Stimulated activated naive B cell treated with anti-CD40 and anti-IgM and Interleukin-4, amounts not matched to agents 10 μg/mL and 1 μg/mL and 100 μg/mL, for 72 hours (primary cell): ENCODE data around the gene CSNK2B.

Experiments used
- ATAC-seq, 2 donors: fragments of 150-1000 bp; cut with Tn5 transposase; replicated peaks; 2 replicates each; pipeline ENCODE4 v1.10.0; 2021; ENCODE audit warnings: moderate library complexity in 1 of 2
- DNase-seq: peaks from one replicate; pipeline ENCODE4 v3.0.0; 2021
- H3K27ac Mint-ChIP-seq: one replicate; pipeline ENCODE4 v1.8.0; 2022; ENCODE audit warnings: mild to moderate bottlenecking, mixed read lengths
- H3K27me3 Mint-ChIP-seq, 2 donors: one replicate each; pipeline ENCODE4 v1.8.0; 2022; ENCODE audit warnings: mixed read lengths in 2 of 2
- H3K36me3 Mint-ChIP-seq, 2 donors: one replicate each; pipeline ENCODE4 v1.8.0; 2022; ENCODE audit warnings: mixed read lengths in 2 of 2, mild to moderate bottlenecking in 1 of 2
- H3K4me1 Mint-ChIP-seq, 2 donors: one replicate each; pipeline ENCODE4 v1.8.0; 2022; ENCODE audit warnings: mixed read lengths in 2 of 2, mild to moderate bottlenecking in 1 of 2
- H3K4me3 Mint-ChIP-seq, 2 donors: one replicate each; pipeline ENCODE4 v1.8.0; 2022; ENCODE audit warnings: mild to moderate bottlenecking in 2 of 2, mixed read lengths in 2 of 2, moderate library complexity in 1 of 2
- H3K9me3 Mint-ChIP-seq, 2 donors: one replicate each; pipeline ENCODE4 v1.8.0; 2022; ENCODE audit warnings: mixed read lengths in 2 of 2, mild to moderate bottlenecking in 1 of 2

CSNK2B gene

DNA sequence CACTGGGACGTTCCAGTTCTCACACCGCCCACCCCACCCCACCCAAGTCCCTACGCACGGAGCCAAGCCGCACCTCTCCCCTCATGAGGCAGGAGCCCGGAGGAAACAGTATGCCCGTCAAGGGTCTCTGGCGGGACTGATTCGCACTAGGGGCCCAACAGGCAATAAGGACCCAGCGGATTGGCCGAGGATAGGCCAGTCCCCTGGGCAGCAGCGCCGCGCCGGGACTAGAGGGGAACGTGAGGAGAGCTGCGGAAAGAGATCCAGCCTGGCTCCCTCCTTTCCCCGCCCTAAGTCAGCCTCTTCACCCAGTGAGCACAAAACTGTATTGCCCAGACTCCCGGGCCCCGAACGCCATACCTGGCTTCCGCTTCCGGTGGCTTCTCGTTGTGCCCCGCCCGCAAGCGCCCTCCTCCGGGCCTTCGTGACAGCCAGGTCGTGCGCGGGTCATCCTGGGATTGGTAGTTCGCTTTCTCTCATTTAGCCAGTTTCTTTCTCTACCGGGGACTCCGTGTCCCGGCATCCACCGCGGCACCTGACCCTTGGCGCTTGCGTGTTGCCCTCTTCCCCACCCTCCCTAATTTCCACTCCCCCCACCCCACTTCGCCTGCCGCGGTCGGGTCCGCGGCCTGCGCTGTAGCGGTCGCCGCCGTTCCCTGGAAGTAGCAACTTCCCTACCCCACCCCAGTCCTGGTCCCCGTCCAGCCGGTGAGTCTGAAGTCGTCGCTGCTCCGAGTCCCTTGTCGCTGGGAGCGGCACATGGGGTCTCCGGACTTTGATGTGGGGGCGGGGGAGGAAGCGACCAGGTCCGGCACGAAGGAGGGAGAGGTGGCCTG is at the start of gene CSNK2B:
Gene CSNK2B, plus strand, starts transcription at position 580 of the 836 bp plus-strand sequence. CDS start 752 bp downstream, outside the sequence.
- H3K4me1 Mint-ChIP-seq: peaks cover 45 to 77% of the 10 kb centered on the region in 2 donors
- no peaks in the 10 kb centered on the region for H3K9me3 Mint-ChIP-seq
- H3K27me3 Mint-ChIP-seq: no peaks in the 10 kb centered on the region
- ATAC-seq (peak; percentile 81 to 83), DNase-seq (peak; percentile 98)
- peak within 1 kb of the TSS; percentile 98 for H3K4me3 Mint-ChIP-seq
- H3K27ac Mint-ChIP-seq: peak within 1 kb of the TSS; percentile 99
- H3K36me3 Mint-ChIP-seq: peaks cover 54 to 75% of the 10 kb centered on the region in 2 donors

DNA sequence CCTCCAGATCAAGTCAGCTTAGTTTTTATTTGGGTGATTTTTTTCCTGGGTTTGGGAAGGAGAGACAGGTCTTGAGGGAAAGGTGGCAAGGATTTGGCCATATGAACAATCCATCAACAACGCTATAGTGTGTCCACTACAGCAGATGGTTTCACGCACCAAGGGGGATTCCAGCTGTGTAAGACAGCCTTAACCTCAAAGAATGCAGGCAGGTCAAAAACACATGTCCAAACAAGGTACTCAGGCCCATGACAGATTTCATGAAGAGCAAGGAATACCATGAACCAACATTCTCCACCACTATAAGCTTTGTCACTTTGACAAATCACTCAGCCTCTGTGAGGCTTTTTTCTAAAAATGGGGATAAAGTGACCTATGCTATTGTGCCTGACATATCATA is 48.9 kb upstream of the CSNK2B start:
- H3K4me1 Mint-ChIP-seq: peaks cover 36 to 43% of the 10 kb centered on the region in 2 donors

DNA sequence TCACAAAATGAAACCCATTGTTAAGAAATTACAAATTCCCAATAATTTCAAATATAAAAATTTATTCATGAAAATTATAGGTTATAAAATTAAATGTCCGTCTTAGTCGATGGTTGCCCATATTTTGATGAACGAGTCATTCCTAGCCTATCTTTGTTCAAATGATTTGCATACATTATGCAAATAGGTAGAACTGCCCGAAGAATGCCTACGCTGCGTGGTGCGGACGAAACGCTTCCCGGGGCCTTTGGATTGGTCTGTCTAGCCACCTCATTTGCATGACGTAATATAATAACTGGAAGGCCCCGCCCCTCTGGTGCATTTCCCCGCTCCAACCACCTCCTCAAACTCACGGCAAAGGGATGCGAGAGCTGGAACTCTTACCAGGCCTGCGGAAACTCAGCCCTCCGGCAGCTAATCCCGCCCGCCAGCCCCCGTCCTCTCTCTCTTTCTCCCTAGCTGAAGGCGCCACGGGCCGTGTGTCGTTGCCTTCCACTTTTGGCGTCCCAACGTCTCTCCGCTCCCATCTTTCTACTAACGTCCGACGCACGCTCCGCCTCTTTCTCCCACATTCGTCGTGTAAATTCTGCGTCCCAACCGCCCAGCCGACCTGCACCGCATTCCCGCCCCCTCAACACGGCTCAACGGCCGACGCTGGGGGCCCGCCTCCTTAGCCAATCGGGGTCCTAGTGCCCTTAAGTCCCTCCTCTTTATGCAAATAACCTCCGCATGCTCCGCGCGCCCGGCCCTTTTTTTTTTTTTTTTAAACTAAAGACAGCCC is 45.9 kb upstream of the CSNK2B start:
- Mint-ChIP-seq H3K36me3 (peaks cover 26 to 29% of the 10 kb centered on the region in 2 donors), H3K27me3 (no peaks in the 10 kb centered on the region), H3K27ac (peak overlapping the region; percentile 95), H3K4me1 (peaks cover 36 to 38% of the 10 kb centered on the region in 2 donors), H3K9me3 (no peaks in the 10 kb centered on the region), H3K4me3 (peak overlapping the region; percentile 83 to 91)
- ATAC-seq: peak; percentile 87 to 91
- peak; percentile 97 for DNase-seq

More for the DNA sequence above, 48.9 kb upstream of the CSNK2B start:
- no peak for ATAC-seq
- no peak overlapping the region for H3K27ac Mint-ChIP-seq
- H3K36me3 Mint-ChIP-seq: peaks cover 8 to 9% of the 10 kb centered on the region in 2 donors
- no peak for DNase-seq
- no peak overlapping the region for H3K4me3 Mint-ChIP-seq
- no peaks in the 10 kb centered on the region for H3K9me3 Mint-ChIP-seq
- no peaks in the 10 kb centered on the region for H3K27me3 Mint-ChIP-seq

DNA sequence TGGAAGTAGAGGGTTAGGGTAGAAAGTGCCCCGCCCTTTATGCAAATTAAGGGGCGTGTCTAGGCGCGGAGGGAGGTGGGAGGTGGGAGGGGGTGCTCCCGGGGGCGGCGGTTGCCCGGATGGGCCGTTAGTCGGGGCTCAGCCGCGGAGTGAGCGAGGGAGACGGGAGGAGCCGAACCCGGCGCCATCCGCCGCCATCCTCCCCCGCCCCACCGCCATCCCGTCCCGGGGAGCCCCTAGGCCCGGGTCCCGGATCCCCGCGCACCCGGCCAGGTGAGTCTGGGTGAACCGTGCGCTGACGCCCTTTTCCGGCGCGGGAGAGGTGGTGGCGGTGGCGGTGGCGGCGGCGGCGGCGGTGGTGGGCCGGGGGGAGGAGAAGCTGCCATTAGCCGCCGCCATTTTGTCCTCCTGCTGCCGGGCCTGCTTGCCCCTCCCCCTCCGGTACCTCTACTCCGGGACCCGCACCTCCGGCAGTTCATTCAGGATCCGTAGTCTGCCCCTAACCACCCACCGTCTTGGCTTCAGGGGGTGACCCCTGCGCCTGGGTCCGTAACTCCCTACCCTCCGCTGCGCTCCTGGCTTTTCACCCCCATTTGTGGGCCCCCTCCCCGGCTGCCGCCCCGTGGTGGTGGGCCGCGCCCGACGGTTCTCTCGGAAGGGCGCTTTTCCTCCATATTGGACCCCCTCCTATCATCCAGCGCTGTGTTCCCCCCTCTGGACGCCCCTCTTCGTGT is 45.1 kb upstream of the CSNK2B start, which contains the start of gene PRRC2A:
Gene PRRC2A, plus strand, starts transcription at position 130 of the 734 bp plus-strand sequence. CDS start 2,075 bp downstream, outside the sequence.
- no peaks in the 10 kb centered on the region for H3K9me3 Mint-ChIP-seq

DNA sequence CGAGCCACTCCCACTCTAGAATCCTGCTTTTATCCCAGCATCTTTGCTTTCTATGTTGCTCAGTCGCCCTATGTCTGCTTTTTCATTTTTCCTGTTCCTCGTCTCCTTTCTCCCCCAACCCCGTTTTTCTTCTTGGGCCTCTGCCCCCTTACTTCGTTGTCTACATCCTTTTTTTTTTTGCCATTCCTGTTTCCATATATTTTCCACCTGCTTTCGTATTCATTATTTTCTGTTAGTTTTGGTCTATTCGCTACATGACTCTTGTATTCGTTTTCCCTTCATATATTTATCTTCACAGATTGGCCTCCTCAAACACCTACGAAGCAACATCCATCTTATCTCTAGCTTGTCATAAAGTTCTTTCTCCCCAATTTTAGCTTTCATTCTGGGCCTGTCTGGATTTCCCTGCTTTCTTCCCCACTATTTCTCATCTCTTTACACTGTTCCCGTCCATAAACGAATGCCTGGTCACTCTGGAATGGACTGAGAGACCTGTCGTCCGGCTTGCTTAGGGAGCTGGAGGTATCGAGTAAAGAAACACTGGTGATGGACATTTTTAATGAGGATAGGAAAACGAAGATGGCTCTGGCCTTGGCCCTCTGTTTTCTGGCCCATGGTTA is 44.5 kb upstream of the CSNK2B start:
- peak overlapping the region; percentile 90 to 91 for H3K4me3 Mint-ChIP-seq
- H3K27me3 Mint-ChIP-seq: no peaks in the 10 kb centered on the region
- H3K4me1 Mint-ChIP-seq: peaks cover 21 to 29% of the 10 kb centered on the region in 2 donors
- ATAC-seq: no peak
- peak overlapping the region; percentile 95 for H3K27ac Mint-ChIP-seq
- peaks cover 38 to 43% of the 10 kb centered on the region in 2 donors for H3K36me3 Mint-ChIP-seq
- H3K9me3 Mint-ChIP-seq: no peaks in the 10 kb centered on the region
- DNase-seq: no peak

More for the DNA sequence above, 45.1 kb upstream of the CSNK2B start, which contains the start of gene PRRC2A:
- DNase-seq (no peak), ATAC-seq (peak; percentile 36 to 38)
- Mint-ChIP-seq H3K27me3 (no peaks in the 10 kb centered on the region), H3K4me1 (peaks cover 28 to 30% of the 10 kb centered on the region in 2 donors), H3K4me3 (peak within 1 kb of the TSS; percentile 90 to 91), H3K36me3 (peaks cover 31 to 36% of the 10 kb centered on the region in 2 donors), H3K27ac (peak within 1 kb of the TSS; percentile 95)

DNA sequence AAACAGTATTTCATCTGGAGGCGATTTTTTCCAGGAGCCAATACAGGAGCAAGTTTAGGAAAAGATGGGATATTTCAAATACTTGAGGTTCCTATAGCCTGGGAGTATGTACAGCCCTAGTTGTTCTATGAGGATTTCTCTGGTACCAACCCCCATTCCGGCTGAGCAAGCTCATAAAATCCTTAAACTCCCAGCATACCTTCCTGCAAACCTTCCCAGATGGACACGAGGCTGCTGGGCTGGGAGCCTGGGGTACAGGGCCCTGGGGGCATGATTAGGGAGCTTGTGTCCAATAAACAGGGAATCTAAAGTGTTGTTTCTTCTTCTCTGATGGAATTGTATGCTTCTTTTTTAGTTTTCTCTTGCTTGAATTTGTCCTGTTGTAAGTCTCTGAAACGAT is 43.9 kb upstream of the CSNK2B start:
- H3K4me3 Mint-ChIP-seq: peak overlapping the region; percentile 90 to 91
- peak overlapping the region; percentile 95 for H3K27ac Mint-ChIP-seq
- peaks cover 41 to 47% of the 10 kb centered on the region in 2 donors for H3K36me3 Mint-ChIP-seq
- H3K4me1 Mint-ChIP-seq: peaks cover 19 to 28% of the 10 kb centered on the region in 2 donors
- H3K27me3 Mint-ChIP-seq: no peaks in the 10 kb centered on the region
- ATAC-seq: no peak
- DNase-seq: no peak
- H3K9me3 Mint-ChIP-seq: no peaks in the 10 kb centered on the region

DNA sequence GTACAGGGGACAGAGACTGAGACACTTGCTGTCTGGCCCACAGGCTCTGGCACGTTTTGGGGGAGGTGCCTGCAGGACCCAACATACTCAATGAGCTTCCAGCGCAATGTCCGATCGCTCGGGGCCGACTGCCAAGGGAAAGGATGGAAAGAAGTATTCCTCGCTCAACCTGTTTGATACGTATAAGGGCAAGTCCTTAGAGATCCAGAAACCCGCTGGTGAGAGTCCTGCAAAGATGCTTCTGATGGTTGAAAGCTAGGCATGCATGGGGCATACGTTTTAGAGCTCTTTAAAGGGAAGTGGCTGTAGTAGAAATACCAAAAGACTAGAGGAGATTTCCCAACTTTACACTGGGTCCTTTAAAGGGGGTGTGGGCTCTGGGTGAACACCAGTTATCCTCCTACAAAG is 43.2 kb upstream of the CSNK2B start:
- no peak for DNase-seq
- peaks cover 24 to 35% of the 10 kb centered on the region in 2 donors for H3K4me1 Mint-ChIP-seq
- no peak for ATAC-seq
- peak overlapping the region; percentile 95 for H3K27ac Mint-ChIP-seq
- H3K27me3 Mint-ChIP-seq: no peaks in the 10 kb centered on the region
- H3K9me3 Mint-ChIP-seq: no peaks in the 10 kb centered on the region
- H3K4me3 Mint-ChIP-seq: peak overlapping the region; percentile 90 to 91
- peaks cover 48 to 54% of the 10 kb centered on the region in 2 donors for H3K36me3 Mint-ChIP-seq

DNA sequence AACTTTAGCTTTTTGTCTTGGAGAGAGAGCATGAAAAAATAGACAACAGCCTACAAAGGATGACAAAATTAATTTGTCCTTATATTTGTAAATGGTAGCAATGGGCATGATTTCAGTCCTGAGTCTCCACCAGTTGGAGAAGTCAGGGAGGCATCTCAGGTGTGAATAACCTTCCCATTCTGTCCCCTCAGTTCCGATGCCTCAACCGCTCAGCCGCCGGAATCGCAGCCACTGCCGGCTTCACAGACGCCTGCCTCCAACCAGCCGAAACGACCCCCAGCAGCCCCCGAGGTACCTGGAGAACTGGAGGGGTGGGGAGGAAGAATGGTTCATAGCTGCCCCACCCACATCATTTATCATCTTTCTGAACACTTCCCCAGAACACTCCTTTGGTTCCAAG is 41.8 kb upstream of the CSNK2B start:
- Mint-ChIP-seq H3K36me3 (peaks cover 53 to 61% of the 10 kb centered on the region in 2 donors), H3K4me3 (no peak overlapping the region), H3K27ac (no peak overlapping the region), H3K27me3 (no peaks in the 10 kb centered on the region), H3K9me3 (no peaks in the 10 kb centered on the region), H3K4me1 (peaks cover 24 to 40% of the 10 kb centered on the region in 2 donors)
- ATAC-seq: no peak
- no peak for DNase-seq

DNA sequence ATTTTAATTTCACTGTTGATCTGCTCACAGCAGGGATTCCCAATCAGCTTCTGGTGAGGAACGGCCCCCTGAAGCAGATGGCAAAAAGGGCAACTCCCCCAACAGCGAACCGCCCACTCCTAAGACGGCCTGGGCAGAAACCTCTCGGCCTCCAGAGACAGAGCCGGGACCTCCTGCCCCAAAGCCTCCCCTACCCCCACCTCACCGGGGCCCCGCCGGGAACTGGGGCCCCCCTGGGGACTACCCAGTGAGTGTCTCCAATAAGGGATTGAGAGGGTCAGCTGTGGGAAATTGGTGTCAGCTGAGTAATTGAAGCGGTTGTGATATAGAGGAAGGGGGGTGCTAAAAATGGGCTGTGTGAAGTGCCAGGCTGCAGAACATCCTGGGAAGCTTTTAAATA is 38.9 kb upstream of the CSNK2B start:
- H3K9me3 Mint-ChIP-seq: no peaks in the 10 kb centered on the region
- peaks cover 22 to 45% of the 10 kb centered on the region in 2 donors for H3K4me1 Mint-ChIP-seq
- H3K36me3 Mint-ChIP-seq: peaks cover 73 to 79% of the 10 kb centered on the region in 2 donors
- H3K4me3 Mint-ChIP-seq: no peak overlapping the region
- DNase-seq (no peak), ATAC-seq (no peak)
- no peak overlapping the region for H3K27ac Mint-ChIP-seq
- H3K27me3 Mint-ChIP-seq: no peaks in the 10 kb centered on the region

DNA sequence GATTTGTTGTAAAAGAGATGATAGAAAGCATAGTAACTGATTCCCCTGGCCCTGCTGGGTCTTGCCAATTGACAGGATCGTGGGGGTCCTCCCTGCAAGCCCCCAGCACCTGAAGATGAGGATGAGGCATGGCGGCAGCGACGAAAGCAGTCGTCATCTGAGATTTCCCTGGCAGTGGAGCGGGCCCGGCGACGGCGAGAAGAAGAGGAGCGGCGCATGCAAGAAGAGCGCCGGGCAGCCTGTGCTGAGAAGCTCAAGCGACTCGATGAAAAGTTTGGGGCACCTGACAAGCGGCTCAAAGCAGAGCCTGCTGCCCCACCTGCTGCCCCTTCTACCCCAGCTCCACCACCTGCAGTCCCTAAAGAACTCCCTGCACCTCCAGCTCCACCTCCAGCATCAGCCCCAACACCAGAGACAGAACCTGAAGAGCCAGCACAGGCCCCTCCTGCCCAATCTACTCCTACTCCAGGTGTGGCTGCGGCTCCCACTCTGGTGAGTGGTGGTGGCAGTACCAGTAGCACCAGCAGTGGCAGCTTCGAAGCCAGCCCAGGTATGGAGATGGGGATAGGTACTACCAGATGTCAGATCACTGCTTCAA is 38.1 kb upstream of the CSNK2B start:
- H3K4me1 Mint-ChIP-seq: peaks cover 14 to 45% of the 10 kb centered on the region in 2 donors
- DNase-seq (no peak), ATAC-seq (no peak)
- no peaks in the 10 kb centered on the region for H3K9me3 Mint-ChIP-seq
- no peaks in the 10 kb centered on the region for H3K27me3 Mint-ChIP-seq
- H3K27ac Mint-ChIP-seq: no peak overlapping the region
- peaks cover 71 to 79% of the 10 kb centered on the region in 2 donors for H3K36me3 Mint-ChIP-seq
- H3K4me3 Mint-ChIP-seq: no peak overlapping the region

DNA sequence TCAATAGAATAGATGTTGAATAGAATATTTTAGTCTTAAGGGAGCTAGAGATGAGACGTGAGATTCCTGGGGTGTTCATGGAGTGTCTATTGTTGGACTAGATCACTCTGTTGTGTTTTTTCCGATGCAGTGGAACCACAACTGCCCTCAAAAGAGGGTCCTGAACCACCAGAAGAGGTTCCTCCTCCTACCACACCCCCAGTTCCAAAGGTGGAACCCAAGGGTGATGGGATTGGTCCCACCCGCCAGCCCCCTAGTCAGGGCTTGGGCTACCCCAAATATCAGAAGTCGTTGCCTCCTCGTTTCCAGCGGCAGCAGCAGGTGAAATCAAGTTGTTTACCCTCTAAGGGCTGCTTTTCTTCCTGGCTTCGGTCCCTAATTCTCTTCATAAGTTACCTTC is 36.9 kb upstream of the CSNK2B start:
- ATAC-seq (no peak), DNase-seq (no peak)
- Mint-ChIP-seq H3K4me1 (peaks cover 14 to 47% of the 10 kb centered on the region in 2 donors), H3K27me3 (no peaks in the 10 kb centered on the region), H3K9me3 (no peaks in the 10 kb centered on the region), H3K27ac (no peak overlapping the region), H3K4me3 (no peak overlapping the region), H3K36me3 (peaks cover 70 to 81% of the 10 kb centered on the region in 2 donors)

DNA sequence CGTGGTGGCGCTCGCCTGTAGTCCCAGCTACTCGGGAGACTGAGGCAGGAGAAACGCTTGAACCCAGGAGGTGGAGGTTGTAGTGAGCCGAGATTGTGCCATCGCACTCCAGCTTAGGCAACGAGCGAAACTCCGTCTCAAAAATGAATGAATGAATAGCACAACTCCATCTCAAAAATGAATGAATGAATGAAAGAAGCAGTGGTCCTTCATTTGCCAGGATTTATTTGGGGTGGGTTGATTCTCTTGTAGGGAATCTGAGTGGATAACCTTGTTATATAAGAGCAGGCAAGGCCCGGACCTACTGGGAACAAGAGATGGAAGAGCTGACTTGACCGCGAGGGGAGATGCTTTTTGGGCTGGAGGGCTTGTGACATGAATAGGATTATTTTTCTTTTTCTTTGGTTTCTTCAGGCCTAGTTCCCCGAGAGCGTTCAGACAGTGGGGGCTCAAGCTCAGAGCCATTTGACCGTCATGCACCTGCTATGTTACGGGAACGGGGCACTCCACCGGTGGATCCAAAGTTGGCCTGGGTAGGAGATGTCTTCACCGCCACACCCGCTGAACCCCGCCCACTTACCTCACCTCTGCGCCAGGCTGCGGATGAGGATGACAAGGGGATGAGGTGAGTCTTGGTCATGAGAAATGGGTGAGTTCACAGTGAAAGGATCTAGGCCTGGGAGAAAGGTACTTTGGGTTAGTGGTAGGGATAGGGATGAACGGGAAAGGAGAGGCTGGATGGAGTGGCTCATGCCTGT is 35.5 kb upstream of the CSNK2B start:
- Mint-ChIP-seq H3K4me3 (no peak overlapping the region), H3K27me3 (no peaks in the 10 kb centered on the region), H3K4me1 (peaks cover 16 to 50% of the 10 kb centered on the region in 2 donors), H3K36me3 (peaks cover 74 to 84% of the 10 kb centered on the region in 2 donors), H3K27ac (peak overlapping the region; percentile 85), H3K9me3 (no peaks in the 10 kb centered on the region)
- no peak for ATAC-seq
- no peak for DNase-seq
